NCI-H524 (cell line): ENCODE data around the gene PDE4D.
"Not testable (repeated sequence)": the region's sequence is repeated elsewhere in the genome, so short reads cannot be mapped to it uniquely, and the experiment has no call there.

Experiments
- DNase-seq, 2 experiments: peaks; one replicate each; lab custom pipeline; 2025; lab: John Stamatoyannopoulos, UW

The PDE4D gene

DNA sequence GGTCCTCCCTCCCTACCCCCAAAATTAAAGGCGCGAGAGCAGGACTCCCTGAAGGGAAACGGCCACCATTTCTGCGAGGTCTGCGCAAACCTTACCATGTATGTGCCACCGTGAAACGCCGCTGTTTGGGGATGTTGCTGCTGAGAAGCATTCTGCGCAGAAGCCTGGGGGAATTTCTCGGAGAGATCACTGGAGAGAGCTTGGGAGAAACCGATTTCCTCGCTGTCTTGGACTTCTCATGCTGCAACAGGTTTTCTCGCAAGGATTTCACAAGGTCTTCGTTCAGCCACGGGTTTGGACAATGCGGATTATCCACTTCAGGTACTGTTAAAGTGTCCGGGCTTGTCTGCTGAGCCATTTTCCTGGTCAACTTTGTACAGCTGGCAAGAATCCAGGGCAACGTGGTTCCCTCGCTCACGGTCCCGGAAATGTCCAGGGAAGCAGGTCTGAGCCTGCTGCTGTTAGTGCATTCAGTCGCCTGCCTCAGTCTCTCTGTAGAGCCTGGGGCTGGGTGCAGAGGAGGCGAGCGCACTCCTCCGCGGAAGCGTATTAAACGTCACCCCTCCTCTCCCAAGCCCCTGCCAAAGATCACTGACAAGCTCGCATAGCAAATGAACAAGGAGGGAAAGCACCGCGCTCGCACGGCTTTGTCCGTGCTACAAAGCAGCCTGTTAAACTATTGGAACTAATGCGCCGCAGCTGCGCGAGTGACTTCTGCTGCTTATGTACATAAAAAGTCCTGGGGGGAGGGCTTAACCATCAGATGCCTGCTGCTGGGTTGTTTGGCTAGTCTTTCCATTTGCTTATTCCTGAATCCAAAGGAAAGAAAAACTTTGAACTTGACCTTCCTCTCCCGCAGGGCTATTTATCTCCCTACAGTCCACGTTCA is 125.1 kb downstream of the PDE4D start:
- DNase-seq = peak; percentile 61 to 87

DNA sequence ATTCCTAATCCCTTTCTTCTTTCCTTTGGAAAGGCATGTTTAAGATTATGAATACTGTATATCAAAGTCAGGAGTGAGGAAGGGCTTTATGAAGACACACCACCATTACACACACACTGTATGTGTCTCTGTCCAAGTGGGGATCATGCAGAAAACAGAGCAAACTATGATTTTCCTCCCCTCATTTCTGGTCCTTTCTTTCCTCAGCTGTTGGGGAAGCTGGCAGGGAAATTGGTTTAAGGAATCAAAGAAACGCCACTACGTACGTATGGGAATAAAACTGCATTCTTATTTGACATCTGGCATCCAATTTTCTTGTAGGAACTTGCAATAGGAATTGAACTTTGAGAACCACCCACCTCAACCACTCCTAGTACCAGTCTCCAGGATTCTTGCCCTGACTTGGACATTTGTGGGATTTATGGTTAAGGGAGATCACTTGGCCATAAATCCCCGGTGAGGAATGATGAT is 125.8 kb downstream of the PDE4D start:
- DNase-seq = no peak

DNA sequence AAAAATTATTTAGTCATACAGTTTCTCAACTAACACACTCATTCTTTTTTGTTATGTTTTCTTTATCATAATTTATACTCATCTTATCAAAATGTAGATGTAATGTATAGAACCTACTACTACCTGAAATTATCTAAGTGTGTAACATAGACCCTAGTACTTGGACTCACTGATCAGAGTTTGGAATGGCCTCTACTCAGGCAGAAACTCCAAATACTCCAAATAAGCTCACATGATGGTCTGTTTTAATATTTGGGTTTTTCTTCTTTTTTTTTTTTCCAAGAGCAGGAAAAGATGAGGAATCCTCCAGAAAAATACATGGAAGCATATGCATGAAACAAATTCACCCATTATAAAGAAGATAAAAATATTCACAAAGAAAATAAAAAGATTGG is 126.3 kb downstream of the PDE4D start:
- no peak for DNase-seq

DNA sequence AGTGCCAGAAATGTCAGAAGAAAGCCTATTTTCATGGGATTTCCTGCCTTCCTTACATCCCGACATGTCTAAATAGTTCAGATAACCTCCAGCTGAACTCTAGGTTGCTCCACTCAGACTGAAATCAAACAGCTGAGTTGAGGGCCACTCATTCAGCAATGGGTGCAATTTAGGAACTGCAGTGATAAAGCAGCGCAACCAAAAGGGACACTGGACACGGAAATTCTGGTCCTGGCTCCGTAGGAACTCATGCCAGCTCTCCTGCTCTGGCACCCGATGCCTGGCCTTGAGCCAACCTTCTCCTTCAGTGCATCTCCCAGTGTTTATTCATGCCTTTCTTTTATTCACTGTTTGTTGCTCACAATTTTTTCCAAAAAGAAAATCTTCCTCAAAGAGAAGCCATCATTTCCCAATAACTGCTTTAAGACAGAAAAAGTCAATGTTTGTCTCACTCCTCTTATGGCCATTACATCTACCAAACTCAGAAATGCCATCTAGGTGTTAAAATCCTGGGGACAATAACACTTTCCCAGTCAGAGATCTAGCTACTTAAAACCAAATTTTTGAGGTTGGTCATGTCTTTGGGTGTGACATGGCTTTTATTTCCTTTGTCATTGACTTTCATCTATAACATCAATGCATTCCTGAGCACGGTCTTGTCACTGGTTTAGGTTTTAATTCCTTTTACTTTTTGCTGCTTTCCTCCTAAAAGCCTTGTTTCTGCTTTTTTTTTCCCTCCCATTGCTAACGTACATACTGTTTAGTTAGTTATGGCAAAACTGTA is 126.9 kb downstream of the PDE4D start:
- no peak for DNase-seq

GRCh38 chr5:59765446-59765845 is 128.1 kb downstream of the PDE4D start:
- DNase-seq = no peak

- DNase-seq = no peak
Measured at GRCh38 chr5:59764361-59764760, 129.2 kb downstream of the PDE4D start.

GRCh38 chr5:59763541-59763940 is 130.0 kb downstream of the PDE4D start:
- DNase-seq = peak; percentile 51 to 89

GRCh38 chr5:59762232-59762631 is 131.3 kb downstream of the PDE4D start:
- not testable (repeated sequence) for DNase-seq

- no peak for DNase-seq
Measured at GRCh38 chr5:59760785-59761348, 132.7 kb downstream of the PDE4D start.

DNA sequence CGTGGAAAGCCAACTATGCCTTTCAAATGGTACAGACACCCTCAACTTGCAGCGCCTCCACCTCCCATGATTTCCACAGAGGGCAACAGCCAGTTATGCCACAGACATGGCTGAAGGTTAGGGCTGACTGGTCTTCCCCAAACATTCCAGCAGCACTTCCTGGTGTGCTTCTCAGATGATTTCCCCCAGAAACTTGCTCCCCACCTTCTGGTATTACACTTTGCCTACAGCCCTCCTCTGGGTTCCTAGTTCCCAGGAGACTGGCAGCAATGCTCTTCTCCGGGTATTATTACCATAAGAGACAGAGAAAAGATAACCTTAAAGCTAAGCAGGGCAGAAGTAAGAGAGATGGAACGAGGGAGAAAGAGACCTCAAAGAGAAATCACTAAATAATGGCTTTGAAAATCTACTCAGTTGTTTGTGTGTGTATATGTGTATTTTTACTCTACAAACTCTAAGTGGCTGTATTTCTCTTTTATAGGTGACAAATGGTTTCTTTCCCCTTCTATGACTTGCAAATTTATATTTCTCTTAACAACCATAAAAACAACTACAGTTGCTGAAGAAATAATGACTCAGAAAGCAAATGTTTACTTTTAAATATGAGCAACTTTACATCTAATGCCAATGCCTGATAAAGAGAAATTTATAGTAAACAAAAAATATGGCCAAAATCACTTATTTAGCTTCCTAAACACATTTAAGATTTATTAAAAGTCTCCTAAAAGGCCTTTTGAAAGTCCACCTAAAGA is 133.8 kb downstream of the PDE4D start:
- DNase-seq = no peak

GRCh38 chr5:59758566-59758965 is 135.0 kb downstream of the PDE4D start:
- no peak for DNase-seq

- DNase-seq = no peak
Measured at GRCh38 chr5:59757442-59757841, 136.1 kb downstream of the PDE4D start.

DNA sequence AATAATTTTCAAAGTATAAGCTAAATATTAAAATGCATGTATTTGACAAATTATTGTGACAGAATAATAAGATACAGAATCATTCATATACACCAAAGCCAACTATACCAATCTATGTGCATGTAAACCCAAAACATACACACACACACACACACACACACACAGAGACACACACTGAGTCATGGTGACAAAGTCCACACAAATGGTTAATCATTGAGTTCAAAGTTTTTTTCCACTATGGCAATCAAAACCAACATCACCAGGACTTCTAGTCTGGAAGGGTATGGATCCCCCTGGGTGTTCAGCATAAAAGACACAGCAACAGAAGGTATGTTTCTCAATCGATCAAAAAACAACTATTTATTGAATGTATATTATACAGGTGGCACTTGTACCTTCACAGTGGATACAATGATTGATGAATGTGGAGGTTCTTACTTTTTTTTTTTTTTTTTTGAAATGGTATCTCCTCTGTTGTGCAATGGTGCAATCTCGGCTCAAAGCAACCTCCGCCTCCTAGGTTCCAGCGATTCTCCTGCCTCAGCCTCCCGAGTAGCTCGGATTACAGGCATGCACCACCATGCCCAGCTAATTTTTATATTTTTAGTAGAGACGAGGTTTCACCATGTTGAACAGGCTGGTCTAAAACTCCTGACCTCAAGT is 137.0 kb downstream of the PDE4D start:
- DNase-seq = no peak

DNA sequence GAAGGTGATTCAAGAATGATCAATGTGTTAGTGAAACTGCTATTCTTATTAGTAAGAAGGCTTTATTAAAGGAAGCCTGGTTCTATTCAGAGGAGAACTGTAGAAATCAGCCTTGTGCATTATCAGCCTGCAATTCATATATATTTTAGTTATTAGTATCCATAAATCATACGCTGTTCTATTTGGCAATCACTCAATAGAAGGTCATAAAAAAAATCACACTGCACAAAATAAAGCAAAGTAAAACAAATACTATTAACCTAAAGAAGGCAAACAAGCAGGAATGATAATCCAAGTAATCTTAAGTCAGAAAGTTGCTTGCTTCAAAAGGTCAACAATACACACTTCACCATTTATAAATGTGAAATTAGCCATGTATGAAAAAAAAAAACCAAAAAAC is 138.1 kb downstream of the PDE4D start:
- no peak for DNase-seq

DNA sequence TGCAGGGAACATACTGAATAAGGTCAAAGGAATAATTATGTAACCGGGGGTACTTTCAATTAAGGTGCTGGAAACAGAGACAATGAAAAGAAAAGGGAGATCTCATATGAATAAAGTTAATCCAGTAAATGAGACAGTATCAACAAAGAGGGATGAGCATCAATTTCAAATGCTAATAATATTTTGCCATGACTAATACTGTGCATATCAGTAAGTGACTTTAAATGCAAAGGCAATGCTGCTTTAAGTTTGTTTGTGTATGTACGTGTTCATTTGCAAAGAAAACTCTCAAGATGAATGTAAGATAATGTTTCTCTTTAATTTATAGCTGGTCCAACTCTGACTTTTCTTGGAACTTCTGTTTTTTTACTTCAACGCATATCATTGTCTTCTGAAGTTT is 139.9 kb downstream of the PDE4D start:
- no peak for DNase-seq

DNA sequence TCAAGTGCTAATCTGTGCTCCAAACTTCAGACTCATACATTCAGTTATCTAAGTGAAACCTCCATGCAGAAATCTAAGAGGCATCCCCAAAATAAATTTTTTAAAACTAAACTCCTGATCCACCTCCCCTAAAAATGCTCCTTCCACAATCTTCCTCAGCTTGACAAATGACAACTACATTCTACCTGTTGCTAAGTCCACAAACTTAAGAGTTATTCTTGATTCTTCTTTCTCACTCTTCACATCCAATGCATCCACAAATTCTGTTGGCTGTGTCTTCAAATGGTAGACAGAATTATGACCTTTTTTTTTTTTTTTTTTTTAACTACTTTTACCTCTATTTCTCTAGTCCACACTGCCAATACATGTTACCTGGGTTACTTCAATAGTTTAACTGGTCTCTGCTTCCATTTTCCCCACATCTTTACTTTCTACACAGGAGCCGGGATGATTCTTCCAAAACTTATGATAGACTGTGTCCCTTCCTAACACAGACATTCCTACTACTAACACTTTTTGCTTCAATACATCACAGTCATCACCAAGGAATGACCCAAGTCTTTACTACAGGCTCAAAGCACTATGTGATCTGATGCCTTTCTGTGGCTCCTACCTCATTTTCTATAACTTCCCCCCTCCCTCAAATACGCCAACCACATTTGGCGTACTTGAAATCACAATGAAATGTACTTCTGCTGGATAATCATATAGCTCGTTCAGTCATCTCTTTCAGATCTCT is 143.6 kb downstream of the PDE4D start:
- no peak for DNase-seq

- not testable (repeated sequence) for DNase-seq
Measured at GRCh38 chr5:59748036-59748663, 145.4 kb downstream of the PDE4D start.

DNA sequence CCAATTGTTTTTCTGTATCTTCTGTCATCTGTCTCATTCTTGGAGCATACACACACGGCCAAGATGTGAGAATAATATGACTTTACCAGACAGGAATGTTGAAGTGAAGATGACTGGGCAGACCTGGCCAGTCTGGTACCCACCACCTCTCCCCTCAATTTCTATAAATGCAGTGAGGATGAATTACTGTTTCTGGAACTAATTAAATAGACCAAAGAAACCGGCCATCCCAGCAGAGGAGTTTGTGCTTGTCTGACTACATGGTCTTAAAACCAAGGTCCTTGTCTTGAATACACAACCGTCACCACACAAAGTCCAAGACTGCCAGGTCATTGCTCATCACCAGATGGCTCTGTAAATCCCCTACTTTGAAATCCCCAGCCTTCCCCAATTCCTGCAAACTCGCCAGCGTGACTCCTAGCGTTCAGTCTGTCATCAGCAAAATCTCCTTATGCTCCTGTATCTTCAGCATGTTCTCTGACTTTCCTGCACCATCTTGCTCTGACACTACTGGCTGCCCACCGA is 147.2 kb downstream of the PDE4D start:
- peak; percentile 58 to 79 for DNase-seq

DNA sequence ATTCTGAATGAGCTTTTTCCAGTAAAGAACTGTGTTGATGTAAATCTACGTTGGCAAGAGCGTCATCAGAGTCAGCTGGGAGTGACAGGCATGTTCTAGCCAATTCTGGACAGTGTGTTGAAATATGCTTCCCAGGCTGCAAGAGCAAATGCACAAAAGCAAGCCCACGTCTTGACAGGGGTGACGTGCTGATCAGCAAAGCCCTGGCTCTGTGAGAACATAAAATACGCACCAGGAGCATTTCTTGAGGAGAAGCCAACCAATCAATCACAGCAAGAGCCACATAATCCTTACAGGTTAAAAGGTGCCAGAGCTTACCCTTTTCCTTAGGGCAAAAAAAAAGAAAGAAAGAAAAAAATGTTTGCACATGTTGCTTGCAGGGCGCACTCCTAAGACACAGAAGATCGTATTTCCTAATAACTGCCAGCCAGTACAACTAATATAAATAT is 148.1 kb downstream of the PDE4D start:
- DNase-seq = peak in 1 of 2 experiments; percentile 4

DNA sequence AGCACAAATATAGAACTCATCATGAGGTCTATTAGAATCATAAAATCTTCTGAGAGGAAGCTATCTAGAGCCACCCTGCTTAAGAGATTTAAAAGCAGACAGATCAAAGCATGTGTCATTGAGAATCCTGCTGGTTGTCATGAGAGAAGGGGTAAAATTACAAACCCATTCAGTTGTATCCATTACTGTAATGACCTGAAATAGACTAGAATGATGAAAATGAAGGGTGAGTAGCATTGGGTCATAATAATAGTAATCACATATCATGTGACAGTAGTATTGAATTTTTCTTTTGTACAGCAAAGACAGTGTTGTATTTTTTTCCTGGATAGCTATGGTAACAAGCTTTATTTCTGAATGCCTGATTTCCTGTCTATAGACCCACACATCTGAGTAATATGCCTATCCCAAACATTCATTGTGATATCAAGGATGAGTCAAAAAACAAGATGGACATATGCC is 149.0 kb downstream of the PDE4D start:
- DNase-seq = no peak
